DLD1 (cell line): ENCODE results near the gene ATP2B2.
"Not testable (repeated sequence)": the region's sequence is repeated elsewhere in the genome, so short reads cannot be mapped to it uniquely, and the experiment has no call there.

Experiments
- in situ Hi-C: cut with HindIII; loops from 2 replicates; pipeline ENCODE4 v1.10.0; 2017; ENCODE audit warnings: low sequenced_read_pairs

ATP2B2 gene

GRCh38 chr3:10505050-10505790, at the start of gene ATP2B2:
TSS of gene ATP2B2 (minus strand) at chr3:10505586. CDS start at chr3:10449543, 56,043 bp downstream.
- in situ Hi-C loops: no loop called here

DNA sequence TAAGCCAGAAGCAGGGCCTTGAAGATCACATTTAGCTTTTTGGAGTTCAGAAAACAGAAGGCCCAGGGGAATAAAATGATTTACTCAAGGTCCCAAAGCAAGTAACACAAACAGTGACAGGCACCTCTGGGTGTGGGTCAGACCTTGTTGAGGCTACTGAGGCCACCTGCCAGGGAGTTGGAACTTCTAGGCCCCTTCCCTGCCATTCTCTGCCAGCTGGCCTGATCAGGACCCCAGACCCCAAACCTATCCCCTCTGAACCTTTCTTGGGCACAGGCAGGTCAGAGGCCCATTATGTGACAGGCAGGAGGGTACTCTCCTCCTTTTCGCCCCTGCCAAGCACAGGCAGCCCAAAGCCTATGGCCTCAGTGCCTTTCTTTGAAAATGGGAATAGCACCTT, 49.4 kb upstream of the ATP2B2 start:
- in situ Hi-C loops: no loop called here

DNA sequence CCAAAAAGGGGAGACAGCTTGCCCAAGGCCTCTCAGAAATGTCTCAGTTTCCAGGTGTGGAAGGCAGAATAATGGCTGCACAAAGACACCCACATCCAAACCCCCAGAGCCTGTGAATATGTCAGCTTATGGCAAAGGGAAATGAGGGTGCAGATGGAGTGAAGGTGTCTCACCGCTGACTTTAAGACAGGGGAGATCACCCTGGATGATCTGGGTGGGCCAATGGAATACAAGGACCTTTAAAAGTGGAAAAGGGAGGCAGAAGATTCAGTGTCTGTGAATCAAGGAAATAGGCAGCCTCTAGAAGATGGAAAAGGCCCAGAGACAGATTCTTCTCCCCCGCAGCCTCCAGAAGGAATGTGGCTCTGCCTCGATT, 48.8 kb upstream of the ATP2B2 start:
- in situ Hi-C loops: no loop called here

DNA sequence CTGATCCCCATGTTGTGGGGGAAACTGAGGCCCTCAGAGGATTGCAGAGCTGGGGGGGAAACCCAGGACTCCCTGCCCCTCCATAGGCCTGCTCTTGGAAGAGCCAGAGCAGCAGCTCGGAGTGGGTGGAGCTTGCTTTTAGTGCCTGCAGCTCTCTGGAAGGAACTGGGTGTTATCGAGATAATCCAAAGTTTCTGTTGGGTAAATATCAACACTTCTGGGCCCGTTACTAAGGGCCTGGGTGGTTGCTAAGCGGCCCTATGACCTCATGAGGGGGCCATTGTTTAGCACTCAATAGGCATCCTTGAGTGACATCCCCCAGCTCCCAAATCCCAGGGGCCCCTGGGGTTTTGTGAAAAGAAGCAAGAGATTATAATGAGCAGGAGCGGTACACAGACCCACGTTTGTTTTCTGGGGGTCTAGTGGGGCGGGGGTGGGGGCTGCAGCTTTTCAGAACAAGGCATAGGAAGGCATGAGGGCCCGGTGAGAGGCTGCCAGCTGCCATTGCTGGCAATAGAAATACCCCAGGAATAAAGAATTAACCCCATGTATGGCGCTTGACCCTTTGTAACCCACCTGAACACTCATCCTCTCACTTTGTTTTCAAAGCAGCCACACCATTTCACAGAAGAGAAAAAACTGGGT, 48.3 kb upstream of the ATP2B2 start:
- in situ Hi-C loops: no loop called here

DNA sequence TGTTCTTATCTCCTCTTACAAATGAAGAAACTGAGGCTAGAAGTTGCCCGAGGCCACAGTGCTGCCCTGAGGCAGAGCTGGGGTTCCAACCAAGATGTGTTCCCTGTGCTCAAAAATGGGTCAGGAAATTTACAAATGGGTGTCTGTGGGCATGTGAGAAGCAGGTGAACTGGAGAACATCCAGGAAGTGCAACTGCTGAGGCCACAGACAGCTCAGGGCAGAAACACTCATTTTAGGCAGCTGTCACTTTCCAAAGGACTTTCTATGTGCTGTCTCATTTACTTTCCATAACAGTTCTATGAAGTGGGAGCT, 47.2 kb upstream of the ATP2B2 start:
- in situ Hi-C loops: no loop called here

DNA sequence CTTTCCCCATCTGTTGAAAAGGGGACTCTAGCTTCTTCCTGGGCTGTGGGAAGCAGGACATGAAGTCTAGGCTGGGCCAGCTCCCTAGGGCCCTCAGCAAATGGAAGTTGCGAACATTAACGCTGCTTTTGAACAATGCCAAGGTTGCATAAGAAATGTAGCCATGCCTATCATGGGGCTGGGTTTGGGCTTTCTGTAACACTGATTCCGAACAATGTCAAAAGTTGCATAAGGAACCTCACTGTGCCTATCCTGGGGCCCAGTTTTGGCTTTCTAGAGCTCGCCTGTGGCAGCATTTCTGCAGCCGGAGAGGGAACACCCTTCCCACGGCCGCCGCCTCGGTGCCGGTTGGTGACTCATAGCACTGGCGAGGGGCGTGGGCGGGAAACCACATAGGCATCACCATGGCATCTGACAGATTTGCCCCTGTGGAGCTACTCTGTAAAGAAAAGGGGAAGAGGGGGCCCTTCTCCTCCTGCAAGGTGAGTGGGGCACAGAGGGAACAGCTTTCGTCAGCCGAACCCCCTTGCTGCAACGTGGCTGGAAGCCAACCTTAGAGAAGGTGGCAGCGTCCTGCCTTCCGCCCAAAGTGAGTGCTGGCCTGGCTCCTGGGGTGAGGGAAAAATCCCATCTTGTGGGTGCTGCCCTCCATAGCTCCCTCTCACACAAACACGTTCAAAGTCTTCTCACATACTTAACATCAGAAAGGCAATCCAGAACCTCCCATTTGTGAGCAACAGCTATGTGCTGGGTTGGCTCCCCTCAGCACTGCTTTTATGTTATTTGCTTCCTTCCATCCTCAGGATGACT, 46.6 kb upstream of the ATP2B2 start:
- in situ Hi-C loops: no loop called here

GRCh38 chr3:10551139-10551538, 45.8 kb upstream of the ATP2B2 start:
- in situ Hi-C loops: no loop called here

GRCh38 chr3:10550705-10551104, 45.3 kb upstream of the ATP2B2 start:
- in situ Hi-C loops: no loop called here

DNA sequence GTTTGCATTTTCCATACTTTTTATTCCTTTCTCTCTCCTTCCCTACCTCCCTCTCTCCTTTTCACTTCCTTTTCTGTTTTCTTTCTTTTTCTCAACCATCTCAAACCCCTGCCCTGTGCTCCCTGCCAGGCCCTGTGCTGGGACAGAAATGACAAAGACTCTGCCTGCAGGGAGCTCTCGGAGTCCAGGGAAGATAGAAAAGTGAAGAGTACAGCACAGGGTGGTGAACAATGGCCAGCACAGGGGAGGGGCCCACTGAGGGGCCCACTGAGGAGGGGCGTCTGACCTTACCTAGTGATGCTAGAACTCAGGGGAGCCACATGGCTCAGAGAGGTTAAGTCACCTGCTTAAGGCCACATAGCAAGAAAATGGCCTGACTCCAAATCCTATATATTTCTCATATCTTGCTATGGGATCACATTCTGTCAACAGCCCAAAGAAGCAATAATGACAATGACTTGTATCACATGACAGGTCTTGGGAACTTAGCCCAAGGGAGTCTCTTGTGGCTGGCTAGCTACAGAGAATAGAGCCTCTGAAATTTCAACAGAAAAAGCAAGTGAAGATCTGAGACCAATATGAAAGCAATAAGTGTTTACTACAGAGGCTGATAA, 44.3 kb upstream of the ATP2B2 start:
- in situ Hi-C loops: no loop called here

- in situ Hi-C loops: no loop called here
These were observed 43.6 kb upstream of the ATP2B2 start for GRCh38 chr3:10548992-10549391.

DNA sequence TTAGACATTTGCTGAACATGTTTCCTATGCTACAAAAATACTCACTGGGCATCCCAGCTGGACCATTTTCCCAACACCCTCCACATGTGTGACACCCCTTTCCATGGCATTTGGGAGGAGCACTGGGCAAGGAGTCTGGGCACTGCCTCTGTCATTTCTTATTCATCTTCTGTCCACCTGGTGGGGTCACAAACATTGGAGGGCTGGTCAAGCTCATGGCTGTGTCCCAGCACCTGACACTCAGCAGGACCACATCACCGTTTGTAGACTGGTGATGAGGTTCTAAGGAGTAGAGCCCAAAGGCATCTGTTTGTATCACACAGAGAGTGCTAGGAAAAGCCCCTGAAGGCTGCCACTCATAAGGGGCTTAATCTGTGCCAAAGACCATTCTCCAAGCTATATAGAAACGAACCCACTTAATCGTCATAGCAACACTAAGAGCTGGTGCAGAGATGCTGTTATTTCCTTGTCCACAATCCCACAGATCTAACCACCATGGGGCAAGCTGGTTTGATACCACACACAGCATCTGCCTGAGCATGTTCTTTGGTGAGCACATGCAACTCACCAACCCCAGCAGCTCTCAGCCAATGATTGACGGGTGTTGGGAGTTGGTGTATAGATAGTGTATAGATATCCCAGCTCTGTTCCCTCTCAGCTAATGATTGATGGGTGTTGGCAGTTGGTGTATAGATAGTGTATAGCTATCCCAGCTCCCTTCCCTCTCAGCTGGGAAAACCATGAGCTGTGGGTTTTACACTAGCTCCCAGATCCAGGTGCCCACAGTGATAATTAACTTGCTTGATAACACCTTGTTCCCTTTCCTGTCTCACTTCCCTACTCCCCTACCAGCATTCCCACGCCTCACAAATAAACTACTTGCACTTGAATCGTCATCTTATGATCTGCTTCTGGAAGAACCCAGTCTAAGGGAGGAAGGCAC, 42.7 kb upstream of the ATP2B2 start:
- in situ Hi-C loops: no loop called here

DNA sequence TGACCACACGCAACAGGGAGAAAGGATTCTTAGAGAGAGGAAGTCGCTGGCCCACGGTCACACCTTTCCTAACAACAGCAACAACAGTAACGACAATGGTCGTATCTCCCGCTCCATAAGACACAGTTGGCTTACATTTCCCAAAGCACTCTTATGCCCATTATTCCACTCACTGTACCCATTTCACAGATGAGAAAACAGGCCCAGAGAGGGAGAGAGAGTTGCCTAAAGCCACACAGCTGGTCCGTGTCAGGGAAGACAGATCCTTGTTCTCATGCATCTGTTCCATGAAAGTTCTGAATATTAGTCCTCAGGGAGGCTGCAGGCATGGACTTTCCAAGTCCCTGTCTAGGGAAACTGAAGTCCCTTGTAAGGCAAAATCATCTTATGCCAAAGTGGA, 42.0 kb upstream of the ATP2B2 start:
- in situ Hi-C loops: no loop called here

DNA sequence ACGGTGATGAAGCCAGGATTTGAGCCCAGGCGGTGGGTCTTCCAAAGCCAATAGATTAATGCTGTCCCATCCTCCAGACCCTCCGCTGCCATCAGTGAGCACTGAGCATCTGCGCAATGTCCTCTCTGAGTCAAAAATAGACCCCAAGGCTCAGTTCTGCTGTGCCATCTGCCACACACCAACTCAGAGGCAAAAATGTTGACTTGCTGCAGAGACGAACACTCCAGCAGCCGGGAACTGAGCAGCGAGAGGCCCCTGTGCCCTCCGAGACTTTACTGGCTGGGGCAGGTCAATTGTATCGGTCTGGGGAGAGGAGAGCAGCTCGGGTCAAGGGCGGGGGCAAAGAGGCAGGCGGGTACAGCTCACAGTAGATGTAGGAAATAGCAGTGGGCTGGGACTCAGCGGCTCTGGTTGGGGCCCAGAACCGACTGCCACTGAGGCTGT, 41.5 kb upstream of the ATP2B2 start:
- in situ Hi-C loops: no loop called here

DNA sequence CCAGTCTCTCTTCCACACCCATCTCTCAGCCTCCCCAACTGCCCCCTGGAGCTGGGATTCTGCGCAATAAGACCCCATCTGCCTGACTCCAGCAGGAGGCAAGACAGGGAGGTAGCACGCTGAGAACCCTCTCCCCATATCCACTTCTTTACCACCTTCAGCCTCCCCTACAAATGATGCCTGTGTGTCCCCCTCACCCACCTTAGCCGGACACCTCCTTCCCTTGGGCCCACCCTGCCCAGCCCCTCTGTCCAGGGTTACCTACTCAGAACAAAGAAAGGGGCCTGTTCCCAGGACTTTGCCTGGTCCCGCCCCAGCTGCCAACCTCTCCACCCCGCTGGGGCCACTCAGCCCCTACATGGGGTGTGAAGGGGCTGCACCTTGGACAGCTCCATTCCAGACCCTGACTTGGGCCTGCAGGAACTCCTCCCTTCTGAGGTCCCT, 40.8 kb upstream of the ATP2B2 start:
- in situ Hi-C loops: no loop called here

- in situ Hi-C loops: no loop called here
These were observed 37.1 kb upstream of the ATP2B2 start for GRCh38 chr3:10542518-10542917.

- in situ Hi-C loops: not testable (repeated sequence)
These were observed 35.0 kb upstream of the ATP2B2 start for GRCh38 chr3:10540347-10540746.

GRCh38 chr3:10534066-10534465, 28.7 kb upstream of the ATP2B2 start:
- in situ Hi-C loops: no loop called here

- in situ Hi-C loops: no loop called here
These were observed 28.3 kb upstream of the ATP2B2 start for GRCh38 chr3:10533737-10534023.

DNA sequence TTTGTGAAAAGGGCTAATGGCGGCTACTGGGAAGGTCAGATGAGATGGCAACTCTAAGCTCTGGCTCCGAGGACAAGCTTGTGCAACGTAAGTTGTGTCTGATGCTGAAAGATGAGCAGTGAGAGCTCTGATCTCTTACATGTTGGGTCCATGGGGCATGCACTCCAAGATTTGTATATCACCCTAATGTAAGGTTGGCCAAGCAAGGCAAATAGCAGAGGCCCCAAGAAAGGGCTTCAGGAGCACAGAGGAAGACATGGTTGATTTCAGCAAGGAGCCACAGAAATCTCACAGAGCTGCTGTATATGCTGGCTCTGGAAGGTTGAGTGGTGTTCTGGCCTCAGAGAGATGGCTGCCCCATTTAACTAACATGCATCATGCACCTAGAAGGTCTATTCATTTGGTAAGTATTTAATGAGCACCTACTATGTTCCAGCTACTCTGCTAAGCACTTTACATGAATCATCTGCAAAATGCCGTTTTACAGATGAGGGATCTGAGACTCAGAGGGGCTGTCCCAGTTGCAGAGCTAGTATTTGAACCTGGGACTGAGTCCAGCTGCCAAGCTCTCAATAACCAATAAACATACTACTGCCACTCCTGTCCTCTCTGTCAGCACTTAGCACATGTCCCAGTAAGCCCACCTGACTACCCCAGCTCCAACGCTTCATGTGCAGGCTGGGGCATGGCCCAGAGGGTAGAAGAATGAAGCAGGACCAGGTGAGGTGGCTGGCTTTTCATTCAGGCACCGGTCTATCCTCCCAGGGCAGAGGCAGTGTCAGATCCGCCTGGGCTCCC, 27.8 kb upstream of the ATP2B2 start:
- in situ Hi-C loops: no loop called here

GRCh38 chr3:10531031-10531430, 25.6 kb upstream of the ATP2B2 start:
- in situ Hi-C loops: no loop called here
